WI38 (cell line): ENCODE data around the gene MESD.

Experiments
- H3K4me3 ChIP-seq: 2 replicates; pipeline ENCODE4 v1.5.1; 2011; ENCODE audit warnings: low read depth, mild to moderate bottlenecking, control low read depth, low read length
- CTCF ChIP-seq: IDR thresholded peaks from 2 replicates; pipeline ENCODE4 v1.5.1; 2012; ENCODE audit warnings: low read depth, mild to moderate bottlenecking, control low read depth, low read length

MESD gene

DNA sequence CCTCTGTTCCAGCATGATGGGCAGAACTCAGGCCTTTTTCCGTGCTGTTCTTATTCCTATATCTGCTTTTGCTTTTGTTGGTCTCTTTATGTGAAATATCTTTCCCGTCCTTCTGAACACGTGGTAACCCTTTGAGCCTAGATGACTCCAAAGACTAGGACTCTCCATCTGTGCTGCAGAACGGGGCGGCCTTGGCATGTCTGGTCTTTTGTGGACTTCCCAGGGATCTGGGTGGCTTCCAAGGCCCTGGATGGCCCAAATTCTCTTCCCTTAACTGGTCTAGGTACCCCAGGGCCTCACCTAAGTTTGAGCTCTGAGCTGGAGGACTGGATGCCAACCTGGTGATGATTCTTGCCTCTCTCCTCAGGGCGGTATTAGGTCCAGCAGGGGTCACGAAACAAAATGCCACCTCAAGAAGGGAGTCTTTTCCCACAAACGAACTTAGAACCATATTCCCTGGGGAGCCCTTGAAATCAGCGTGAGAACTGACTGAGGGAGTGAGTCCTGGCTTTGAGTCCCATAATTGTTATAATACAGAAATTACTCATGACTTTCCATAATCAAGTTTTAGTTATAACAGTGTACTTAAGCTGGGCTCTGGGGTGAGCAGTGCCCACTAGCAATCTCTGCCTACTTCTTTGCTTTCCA lies 25.0 kb upstream of the MESD start:
- no peak for TF ChIP-seq CTCF

GRCh38 chr15:81013396-81013929 lies 23.8 kb upstream of the MESD start:
- TF ChIP-seq CTCF = no peak
- no peak overlapping the region for H3K4me3 ChIP-seq

More for the DNA sequence above, 25.0 kb upstream of the MESD start:
- H3K4me3 ChIP-seq = no peak overlapping the region

GRCh38 chr15:81012588-81012987 lies 23.0 kb upstream of the MESD start:
- H3K4me3 ChIP-seq = no peak overlapping the region
- TF ChIP-seq CTCF = no peak

- TF ChIP-seq CTCF = no peak
These were observed 22.0 kb upstream of the MESD start for GRCh38 chr15:81011593-81011992.

DNA sequence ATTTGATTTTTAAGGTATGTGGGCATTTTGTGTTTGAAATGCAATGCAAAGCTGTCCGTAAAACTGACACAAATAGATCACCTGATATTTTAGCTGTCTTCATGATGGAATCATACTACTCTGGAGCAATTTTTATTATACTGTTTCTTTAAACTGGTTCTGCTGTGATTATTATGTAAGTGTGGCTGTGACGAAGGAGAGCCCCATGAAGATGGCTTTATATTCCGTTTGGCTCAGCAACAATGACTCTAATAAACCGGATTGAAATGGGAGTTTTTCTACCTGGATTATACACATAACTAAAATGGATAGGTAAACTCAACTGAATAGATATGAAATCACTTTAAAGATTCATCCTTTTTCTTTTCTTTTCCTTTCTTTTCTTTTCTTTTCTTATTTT lies 20.5 kb upstream of the MESD start:
- no peak for TF ChIP-seq CTCF

More at GRCh38 chr15:81011593-81011992, 22.0 kb upstream of the MESD start:
- H3K4me3 ChIP-seq = no peak overlapping the region

GRCh38 chr15:81008312-81008711 lies 18.7 kb upstream of the MESD start:
- no peak overlapping the region for H3K4me3 ChIP-seq
- no peak for TF ChIP-seq CTCF

More for the DNA sequence above, 20.5 kb upstream of the MESD start:
- H3K4me3 ChIP-seq = no peak overlapping the region

DNA sequence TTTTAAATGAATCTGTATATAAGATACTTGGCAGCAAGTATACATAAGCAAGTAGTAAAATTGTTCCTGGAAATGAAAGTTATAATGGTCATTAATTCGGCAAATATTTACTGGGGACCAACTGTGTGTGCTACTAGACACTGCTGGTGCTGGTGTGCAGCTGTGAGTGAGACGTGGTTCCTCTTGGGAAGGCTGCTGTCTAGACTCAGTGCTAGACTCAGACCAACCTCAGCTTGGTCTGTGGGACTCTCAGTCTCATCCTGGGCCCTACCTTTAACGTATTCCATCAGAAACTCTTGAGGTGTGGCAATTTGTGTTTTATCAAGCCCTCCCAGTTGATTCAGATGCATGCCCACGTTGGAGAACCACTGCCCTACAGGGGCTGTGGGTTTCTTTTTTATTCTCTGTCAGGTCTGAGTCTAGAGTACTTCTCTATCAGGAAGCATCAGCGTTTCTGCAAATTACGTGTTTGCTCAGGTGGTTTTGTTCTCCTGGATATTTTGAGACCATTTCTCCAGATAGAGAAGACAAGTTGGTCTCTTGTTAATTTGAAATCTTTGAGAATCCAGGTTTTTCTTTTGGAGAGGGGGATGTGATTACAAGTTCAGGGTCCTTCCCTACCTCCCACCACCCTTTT lies 17.9 kb upstream of the MESD start:
- no peak overlapping the region for H3K4me3 ChIP-seq
- TF ChIP-seq CTCF = no peak
